Kidney (tissue), 14 donors: Measurements from ENCODE around the gene FHL1. TPM values are rescaled to one million over a fixed set of nuclear protein-coding genes. Genes with fewer than 3 reads are reported as not detected.

Experiments
- DNase-seq, 5 donors: peaks; one replicate each; pipeline ENCODE4 v3.0.0-alpha.2; 2013 to 2020
- FAIRE-seq: peaks from 2 replicates; lab custom pipeline; 2012; peaks lifted over from hg19 to GRCh38; lab: Jason Lieb, UNC
- H3K27ac ChIP-seq, 2 donors: one replicate each; pipeline ENCODE4 v1.7.0; 2013; ENCODE audit warnings: low read depth in 2 of 2, low read length in 2 of 2, inconsistent platforms in 1 of 2
- H3K27me3 ChIP-seq: one replicate; pipeline ENCODE4 v1.7.1; 2013; ENCODE audit warnings: low read length, inconsistent platforms; ENCODE audit not compliant: control insufficient read depth, insufficient read depth
- H3K36me3 ChIP-seq, 3 donors: one replicate each; pipeline versions ENCODE4 v1.7.0 to v1.7.1; 2013; ENCODE audit warnings: low read length in 3 of 3, control low read depth in 1 of 3, inconsistent platforms in 1 of 3; ENCODE audit not compliant: insufficient read depth in 3 of 3, control insufficient read depth in 2 of 3
- H3K4me1 ChIP-seq, 3 donors: one replicate each; pipeline versions ENCODE4 v1.7.0 to v1.7.1; 2013; ENCODE audit warnings: low read length in 3 of 3, inconsistent platforms in 1 of 3, low read depth in 1 of 3; ENCODE audit not compliant: control insufficient read depth in 2 of 3, insufficient read depth in 2 of 3
- H3K4me3 ChIP-seq, 3 donors: one replicate each; pipeline versions ENCODE4 v1.7.0 to v1.8.1; 2013; ENCODE audit warnings: low read length in 3 of 3, control low read depth in 1 of 3, inconsistent platforms in 1 of 3
- H3K9ac ChIP-seq, 3 donors: one replicate each; pipeline versions ENCODE4 v1.7.0 to v1.7.1; 2013; ENCODE audit warnings: low read length in 3 of 3, control low read depth in 1 of 3, inconsistent platforms in 1 of 3
- H3K9me3 ChIP-seq, 3 donors: one replicate each; pipeline versions ENCODE4 v1.7.0 to v1.7.1; 2013; ENCODE audit warnings: low read length in 3 of 3, control low read depth in 1 of 3, inconsistent platforms in 1 of 3; ENCODE audit not compliant: control insufficient read depth in 2 of 3, insufficient read depth in 1 of 3
- CTCF ChIP-seq: IDR thresholded peaks from 3 replicates; pipeline ENCODE4 v1.5.1; 2012; ENCODE audit warnings: mild to moderate bottlenecking, moderate library complexity, borderline replicate concordance; ENCODE audit not compliant: insufficient read depth; ENCODE audit errors: extremely low read depth
- intact Hi-C: fragments of 100-400 bp; cut with DNase I; formaldehyde crosslinking; loops from one replicate; pipeline ENCODE4 v1.11.1; 2022
- polyA plus RNA-seq: library from polyadenylated mRNA; stranded (reverse); fragments of 350-450 nt; fragmentation: Illumina TruSeq; extraction: RNeasy Lipid Tissue Mini Kit (QIAGEN cat#74804); gene quantifications from one replicate; pipeline ENCODE4 v1.2.3, GENCODE V29; 2014; ENCODE audit warnings: low read depth, low replicate concordance; ENCODE audit not compliant: insufficient read depth
- total RNA-seq: library from RNA; stranded (reverse); fragmentation: NEBNext Ultra II Directional; extraction: Animal tissue kit (Norgen Biotek cat#: 25700); gene quantifications from one replicate; pipeline ENCODE4 v1.2.1, GENCODE V29; 2021
- donor health status: control.
- donor health status: control.
- donor health status: control.
- donor health status: control.
- donor health status: control.
- donor health status: DM: yes; HTN: yes; CAD: no.
- donor health status: Normal renal cell carcinoma (clear cell type).

FHL1 gene
- total and polyA plus RNA-seq, 2 donors from 2014 or later, result 44.0 to 168 TPM

- H3K4me1 ChIP-seq, result no peaks in the 10 kb centered on the region
- no peak overlapping the region for H3K27ac ChIP-seq
- DNase-seq, result no peak
- FAIRE-seq, result no peak
- H3K4me3 ChIP-seq, result no peak overlapping the region
- TF ChIP-seq CTCF, result no peak
- no peaks in the 10 kb centered on the region for H3K36me3 ChIP-seq
- no peaks in the 10 kb centered on the region for H3K9me3 ChIP-seq
- H3K9ac ChIP-seq, result no peak overlapping the region
- no peaks in the 10 kb centered on the region for H3K27me3 ChIP-seq
- intact Hi-C loops, result no loop called here
Measured at GRCh38 chrX:136121788-136122187, 25.5 kb upstream of the FHL1 start.

GRCh38 chrX:136122207-136122606 lies 25.1 kb upstream of the FHL1 start:
- DNase-seq (no peak), FAIRE-seq (no peak)
- no peak overlapping the region for H3K4me3 ChIP-seq
- H3K27me3 ChIP-seq, result no peaks in the 10 kb centered on the region
- no peak overlapping the region for H3K9ac ChIP-seq
- H3K36me3 ChIP-seq, result no peaks in the 10 kb centered on the region
- no peak for TF ChIP-seq CTCF
- intact Hi-C loops, result no loop called here
- H3K27ac ChIP-seq, result no peak overlapping the region
- no peaks in the 10 kb centered on the region for H3K4me1 ChIP-seq
- H3K9me3 ChIP-seq, result no peaks in the 10 kb centered on the region

GRCh38 chrX:136125106-136125505 lies 22.2 kb upstream of the FHL1 start:
- H3K27ac ChIP-seq, result no peak overlapping the region
- H3K36me3 ChIP-seq, result no peaks in the 10 kb centered on the region
- no peak overlapping the region for H3K9ac ChIP-seq
- H3K4me3 ChIP-seq, result no peak overlapping the region
- no peak for DNase-seq
- H3K9me3 ChIP-seq, result no peaks in the 10 kb centered on the region
- no peak for TF ChIP-seq CTCF
- H3K4me1 ChIP-seq, result no peaks in the 10 kb centered on the region
- FAIRE-seq, result no peak
- intact Hi-C loops, result no loop called here
- no peaks in the 10 kb centered on the region for H3K27me3 ChIP-seq

GRCh38 chrX:136126371-136126770 lies 21.0 kb upstream of the FHL1 start:
- TF ChIP-seq CTCF, result no peak
- Histone ChIP-seq H3K4me1 (no peaks in the 10 kb centered on the region), H3K36me3 (no peaks in the 10 kb centered on the region), H3K27ac (no peak overlapping the region), H3K9me3 (no peaks in the 10 kb centered on the region), H3K4me3 (no peak overlapping the region), H3K9ac (no peak overlapping the region), H3K27me3 (no peaks in the 10 kb centered on the region)
- intact Hi-C loops, result no loop called here
- FAIRE-seq, result no peak
- no peak for DNase-seq
